Peyer's patch (tissue), 4 donors: ENCODE results near the gene CPAMD8.

Experiments used
- CTCF ChIP-seq, 6 experiments: fragments of 450-650 bp in 4 of 6; fragments of 200-600 bp in 2 of 6; sonication (generic) in 1 of 6; IDR thresholded peaks; one replicate each; pipeline ENCODE4 v1.5.1; 2017 to 2019; ENCODE audit warnings: antibody characterized with exemption in 6 of 6, mild to moderate bottlenecking in 3 of 6, moderate library complexity in 1 of 6
- POLR2A ChIP-seq, 2 donors: fragments of 450-650 bp; IDR thresholded peaks; one replicate each; pipeline ENCODE4 v1.5.1; 2017; ENCODE audit warnings: antibody characterized with exemption in 2 of 2, mild to moderate bottlenecking in 2 of 2, moderate library complexity in 2 of 2

DNA sequence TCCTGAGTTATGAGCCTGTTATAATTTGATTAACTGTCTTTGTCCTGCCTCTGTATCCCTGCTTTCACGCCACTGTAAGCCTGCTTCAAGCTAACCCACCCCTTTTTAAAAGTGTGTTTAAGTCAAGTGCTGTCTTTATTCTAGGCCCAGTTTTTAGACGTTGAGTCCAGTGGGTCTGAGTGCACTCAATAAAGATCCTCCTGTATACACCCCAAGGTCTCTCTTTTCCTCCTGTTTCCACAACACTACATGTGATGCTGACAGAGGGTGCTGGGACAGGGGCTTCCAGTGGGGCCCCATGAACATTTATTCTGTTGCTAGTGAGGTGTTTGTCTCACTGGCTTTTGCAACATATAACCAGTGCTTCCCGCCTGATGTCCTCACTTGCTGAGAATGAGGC lies 144.5 kb downstream of the CPAMD8 start:
- TF ChIP-seq CTCF (IDR thresholded peaks at IDR 0.05) = no peak
- TF ChIP-seq POLR2A (IDR thresholded peaks at IDR 0.05) = no peak
